HUES64 (cell line): ENCODE results near the gene TEX28.
"Not testable (repeated sequence)": the region's sequence is repeated elsewhere in the genome, so short reads cannot be mapped to it uniquely, and the experiment has no call there.

Experiments used
- H3K27ac ChIP-seq: 2 replicates; pipeline ENCODE4 v1.7.0; 2013; ENCODE audit warnings: low read depth, low read length, inconsistent platforms
- H3K27me3 ChIP-seq: 2 replicates; pipeline ENCODE4 v1.6.1; 2013; ENCODE audit warnings: mild to moderate bottlenecking, low read length; ENCODE audit not compliant: insufficient read depth
- H3K36me3 ChIP-seq: 2 replicates; pipeline ENCODE4 v1.6.1; 2013; ENCODE audit warnings: mild to moderate bottlenecking, low read length; ENCODE audit not compliant: insufficient read depth
- H3K4me1 ChIP-seq: 2 replicates; pipeline ENCODE4 v1.6.1; 2013; ENCODE audit warnings: mild to moderate bottlenecking, low read length, moderate library complexity; ENCODE audit not compliant: insufficient read depth
- H3K4me3 ChIP-seq: 2 replicates; pipeline ENCODE4 v1.5.1; 2013; ENCODE audit warnings: mild to moderate bottlenecking, low read length, moderate library complexity
- H3K9ac ChIP-seq: 2 replicates; pipeline ENCODE4 v1.6.1; 2013; ENCODE audit warnings: mild to moderate bottlenecking, low read depth, low read length
- H3K9me3 ChIP-seq: 2 replicates; pipeline ENCODE4 v1.6.1; 2013; ENCODE audit warnings: low read depth, low read length; ENCODE audit not compliant: insufficient read depth
- WGBS: fragments of 150-250, 120-280 bp; methylation state at CpG from one replicate; pipeline ENCODE4 v1.1.7; 2013; ENCODE audit warnings: missing lambda C conversion rate; 5-methylcytosine and 5-hydroxymethylcytosine counted together

Gene TEX28

DNA sequence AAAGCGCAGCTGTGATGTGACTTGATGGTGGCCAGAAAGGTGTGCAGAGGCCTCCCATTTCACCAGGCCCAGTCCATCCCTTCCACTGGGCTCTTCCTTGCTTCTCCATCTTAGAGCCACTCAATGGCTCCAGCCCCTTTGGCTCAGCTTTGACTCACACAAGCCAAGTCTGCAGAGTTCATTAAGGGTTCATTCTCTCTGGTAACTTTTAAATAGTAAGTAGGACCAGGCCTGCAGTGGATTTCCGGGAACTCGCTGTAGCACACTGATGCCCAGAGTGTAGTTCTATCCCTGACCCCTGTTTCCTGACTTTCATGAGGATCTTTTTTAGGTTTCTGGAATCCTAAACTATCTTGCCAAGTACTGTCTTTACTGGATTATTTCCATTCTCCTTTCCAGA is 63.5 kb downstream of the TEX28 start:
- not testable (repeated sequence) for H3K9ac ChIP-seq, H3K4me1 ChIP-seq, H3K9me3 ChIP-seq, H3K27me3 ChIP-seq, H3K4me3 ChIP-seq, H3K36me3 ChIP-seq, H3K27ac ChIP-seq
- no CpG with 5 or more reads among the region's 3 CpGs for WGBS

GRCh38 chrX:154226706-154227105 is 68.2 kb downstream of the TEX28 start:
- not testable (repeated sequence) for H3K27me3 ChIP-seq, H3K27ac ChIP-seq, H3K4me3 ChIP-seq, H3K9ac ChIP-seq, H3K9me3 ChIP-seq, H3K36me3 ChIP-seq, H3K4me1 ChIP-seq
- WGBS: no CpG with 5 or more reads among the region's 9 CpGs

- not testable (repeated sequence) for H3K27me3 ChIP-seq, H3K9ac ChIP-seq, H3K4me1 ChIP-seq, H3K27ac ChIP-seq, H3K36me3 ChIP-seq, H3K9me3 ChIP-seq, H3K4me3 ChIP-seq
- WGBS: no CpG with 5 or more reads among the region's 6 CpGs
These were observed 69.6 kb downstream of the TEX28 start for GRCh38 chrX:154225292-154225691.
